ENCODE results near the gene B3GALT4.

The B3GALT4 gene

GRCh38 chr6:33292996-33293682 lies 16.2 kb downstream of the B3GALT4 start:
- no peak for DNase-seq (ENCODE audit: low read depth)

GRCh38 chr6:33294086-33294823 lies 17.3 kb downstream of the B3GALT4 start:
- no peak for DNase-seq (ENCODE audit: low read depth)

DNA sequence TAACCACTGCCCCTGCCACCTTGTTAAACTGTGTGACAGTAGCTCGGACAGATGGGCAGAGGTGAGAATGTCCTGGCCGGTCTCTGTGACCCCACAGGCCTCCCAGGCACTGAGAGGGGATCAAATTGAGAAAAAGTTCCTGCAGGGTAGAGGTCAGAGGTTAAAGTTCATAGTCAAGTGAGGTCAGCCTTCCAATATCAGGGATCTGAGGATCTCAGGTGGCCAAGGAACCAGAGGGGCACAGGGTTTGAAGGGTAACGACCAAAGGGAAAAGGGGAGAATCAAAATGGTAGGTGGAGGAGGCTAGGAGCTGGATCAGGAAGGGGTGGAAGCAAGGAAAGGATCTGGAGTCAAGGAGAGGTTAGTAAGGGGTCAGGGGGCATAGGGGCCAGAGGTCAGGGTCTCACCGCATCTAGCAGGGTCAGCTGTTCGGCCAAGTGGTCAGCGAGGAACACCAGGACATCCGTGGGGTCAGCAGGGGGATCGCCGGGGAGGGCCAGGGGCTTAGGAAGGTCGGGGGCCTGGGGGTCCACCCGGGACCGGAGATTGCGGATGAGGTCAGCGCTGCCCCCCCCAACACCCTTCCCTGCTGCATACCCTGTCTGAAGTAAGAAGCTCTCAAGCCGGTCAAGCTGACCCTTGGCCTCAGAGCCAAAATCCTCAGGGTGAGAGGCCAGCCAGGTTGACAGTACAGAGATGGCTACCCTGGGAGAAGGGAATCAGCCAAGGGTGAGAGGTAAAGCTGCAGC lies 18.9 kb downstream of the B3GALT4 start:
- no peak for DNase-seq (ENCODE audit: low read depth)

- no peak for DNase-seq (ENCODE audit: low read depth)
Measured at GRCh38 chr6:33296797-33297405, 20.0 kb downstream of the B3GALT4 start.

GRCh38 chr6:33297406-33297955 lies 20.6 kb downstream of the B3GALT4 start:
- no peak for DNase-seq (ENCODE audit: low read depth)

DNA sequence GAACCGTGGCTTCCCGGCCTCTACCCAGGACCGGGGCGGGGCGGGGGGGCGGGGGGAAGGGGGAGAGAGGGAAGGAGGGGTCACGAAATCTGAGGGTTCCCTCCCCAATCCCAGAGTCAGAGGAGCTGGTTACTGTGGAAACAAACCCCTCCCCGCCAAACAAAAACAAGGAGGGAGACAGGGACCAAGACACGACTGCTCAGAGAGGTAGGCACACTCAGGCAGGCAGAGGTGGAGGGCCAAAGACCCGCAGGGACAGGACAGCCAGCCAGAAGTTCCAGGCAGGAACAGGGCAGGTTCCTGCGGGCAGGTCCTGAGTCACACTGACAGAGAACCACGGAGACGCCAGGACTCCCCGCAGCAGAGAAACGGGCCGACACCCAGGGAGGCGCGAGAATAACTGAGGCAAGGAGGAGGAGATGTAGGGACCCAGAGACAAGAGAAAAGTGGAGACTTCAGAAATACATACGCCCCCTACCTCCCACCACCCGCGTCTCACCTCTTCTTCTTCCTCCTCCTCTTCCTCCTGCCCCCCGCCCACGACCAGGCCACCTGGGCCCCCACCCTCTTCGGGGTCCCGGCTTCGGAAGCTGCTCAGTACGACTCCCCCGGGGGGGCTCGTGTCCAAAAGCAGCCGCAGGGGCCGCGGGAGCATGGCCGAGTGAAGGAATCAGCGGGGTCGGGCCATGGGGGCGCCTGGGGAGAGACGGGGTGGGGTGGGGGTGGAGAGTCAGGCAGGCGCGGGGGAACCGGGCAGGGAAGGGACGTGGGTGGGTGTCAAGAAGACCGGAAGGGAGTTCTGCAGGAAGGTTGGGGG lies 21.2 kb downstream of the B3GALT4 start:
- no peak for DNase-seq (ENCODE audit: low read depth)

DNA sequence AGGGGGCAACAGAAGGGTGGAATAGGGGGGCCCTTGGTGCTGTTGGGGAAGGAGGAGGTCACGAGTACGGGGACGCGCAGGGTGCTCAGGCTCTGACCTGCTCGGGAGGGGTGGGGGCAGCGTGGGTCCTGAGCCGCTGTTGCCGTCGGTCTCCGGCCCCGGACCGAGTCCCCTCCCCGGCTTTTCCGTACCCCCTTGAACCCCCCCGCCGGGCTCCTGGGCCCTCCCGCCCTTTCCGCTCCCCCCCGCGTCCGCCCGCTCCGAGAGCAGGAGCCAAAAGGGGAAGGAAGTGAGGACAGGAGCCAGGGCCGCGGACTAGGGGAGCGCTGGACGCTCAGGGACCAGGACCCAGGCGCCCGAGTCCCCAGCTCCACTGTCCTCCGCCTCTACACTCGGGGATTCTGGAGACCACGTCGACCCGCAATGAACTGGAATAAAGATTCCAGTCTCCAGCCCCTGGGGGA lies 21.9 kb downstream of the B3GALT4 start, which contains the start of gene RGL2:
Gene RGL2 (minus strand): TSS at position 170 of the 464 bp plus-strand sequence. CDS start 332 bp downstream, outside the sequence.
- DNase-seq (ENCODE audit: low read depth), result no peak

- DNase-seq (ENCODE audit: low read depth), result peak; percentile 91
Measured at GRCh38 chr6:33299237-33299944, 22.5 kb downstream of the B3GALT4 start.

- no peak for DNase-seq (ENCODE audit: low read depth)
Measured at GRCh38 chr6:33301877-33302276, 25.0 kb downstream of the B3GALT4 start.

GRCh38 chr6:33304216-33304615 lies 27.3 kb downstream of the B3GALT4 start:
- DNase-seq (ENCODE audit: low read depth), result no peak

GRCh38 chr6:33305052-33305451 lies 28.1 kb downstream of the B3GALT4 start:
- DNase-seq (ENCODE audit: low read depth), result no peak

DNA sequence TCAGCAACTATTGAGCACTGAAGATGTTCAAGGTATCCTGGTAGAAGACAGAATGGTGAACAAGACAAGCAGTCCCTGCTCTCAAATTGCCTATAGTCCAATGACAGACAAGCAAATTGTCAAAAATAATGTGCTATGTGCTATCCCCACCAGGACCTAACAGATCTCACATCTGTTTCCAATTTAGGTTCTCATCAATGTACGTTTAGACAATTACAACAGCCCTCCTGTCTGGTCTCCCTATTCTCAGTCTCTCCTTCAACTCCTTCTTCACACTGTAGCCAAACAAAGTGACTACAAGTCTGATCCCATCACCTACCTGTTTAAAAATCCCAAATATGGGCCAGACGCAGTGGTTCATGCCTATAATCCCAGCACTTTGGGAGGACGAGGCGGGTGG lies 29.4 kb downstream of the B3GALT4 start:
- no peak for DNase-seq (ENCODE audit: low read depth)

GRCh38 chr6:33312361-33313104 lies 35.6 kb downstream of the B3GALT4 start:
- DNase-seq (ENCODE audit: low read depth), result peak; percentile 73

- DNase-seq (ENCODE audit: low read depth), result no peak
Measured at GRCh38 chr6:33313105-33313708, 36.3 kb downstream of the B3GALT4 start.

DNA sequence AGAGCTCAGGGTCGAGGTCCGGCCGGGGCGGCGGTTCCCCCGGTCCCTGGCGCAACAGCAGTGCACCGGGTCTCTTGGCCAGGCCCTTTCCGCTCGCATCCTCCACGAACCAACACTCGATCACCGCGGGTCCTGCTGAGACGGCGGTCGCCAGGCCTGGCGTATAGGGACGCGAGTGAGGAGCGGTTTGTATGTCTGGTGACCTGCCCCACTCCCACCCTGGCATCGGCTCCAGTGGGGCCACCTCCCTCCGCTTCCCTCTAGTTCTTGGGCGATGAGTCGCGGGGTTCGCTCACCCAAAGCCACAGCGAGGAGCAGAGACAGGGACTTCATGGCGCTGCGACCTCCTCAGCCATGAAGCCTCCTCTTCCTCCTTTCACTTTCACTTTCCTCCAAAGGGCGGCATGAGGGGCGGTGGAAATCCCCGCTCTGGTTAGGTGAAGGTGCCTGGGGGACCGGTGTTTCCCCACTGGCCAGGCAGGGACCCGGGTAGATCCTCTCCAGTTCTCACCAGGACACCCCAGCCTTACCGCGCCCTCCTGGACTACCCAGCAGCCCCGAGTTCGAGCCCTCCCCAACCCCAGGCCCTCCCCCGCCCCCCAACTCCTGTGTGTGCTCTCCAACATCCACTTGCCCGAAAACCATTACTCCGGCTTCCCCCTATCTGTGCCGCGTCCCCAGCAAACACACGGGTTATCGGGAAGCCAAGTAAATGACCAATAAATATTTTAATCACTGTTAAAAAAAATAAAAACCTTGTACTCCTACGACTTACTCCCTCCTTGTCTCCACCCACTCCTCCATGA lies 37.0 kb downstream of the B3GALT4 start, which contains the start of gene TAPBP:
Gene TAPBP (minus strand): TSS at position 370 of the 806 bp plus-strand sequence. CDS start 37 bp downstream, at position 333.
- DNase-seq (ENCODE audit: low read depth), result peak; percentile 81

- peak; percentile 45 for DNase-seq (ENCODE audit: low read depth)
Measured at GRCh38 chr6:33314515-33314942, 37.6 kb downstream of the B3GALT4 start.

DNA sequence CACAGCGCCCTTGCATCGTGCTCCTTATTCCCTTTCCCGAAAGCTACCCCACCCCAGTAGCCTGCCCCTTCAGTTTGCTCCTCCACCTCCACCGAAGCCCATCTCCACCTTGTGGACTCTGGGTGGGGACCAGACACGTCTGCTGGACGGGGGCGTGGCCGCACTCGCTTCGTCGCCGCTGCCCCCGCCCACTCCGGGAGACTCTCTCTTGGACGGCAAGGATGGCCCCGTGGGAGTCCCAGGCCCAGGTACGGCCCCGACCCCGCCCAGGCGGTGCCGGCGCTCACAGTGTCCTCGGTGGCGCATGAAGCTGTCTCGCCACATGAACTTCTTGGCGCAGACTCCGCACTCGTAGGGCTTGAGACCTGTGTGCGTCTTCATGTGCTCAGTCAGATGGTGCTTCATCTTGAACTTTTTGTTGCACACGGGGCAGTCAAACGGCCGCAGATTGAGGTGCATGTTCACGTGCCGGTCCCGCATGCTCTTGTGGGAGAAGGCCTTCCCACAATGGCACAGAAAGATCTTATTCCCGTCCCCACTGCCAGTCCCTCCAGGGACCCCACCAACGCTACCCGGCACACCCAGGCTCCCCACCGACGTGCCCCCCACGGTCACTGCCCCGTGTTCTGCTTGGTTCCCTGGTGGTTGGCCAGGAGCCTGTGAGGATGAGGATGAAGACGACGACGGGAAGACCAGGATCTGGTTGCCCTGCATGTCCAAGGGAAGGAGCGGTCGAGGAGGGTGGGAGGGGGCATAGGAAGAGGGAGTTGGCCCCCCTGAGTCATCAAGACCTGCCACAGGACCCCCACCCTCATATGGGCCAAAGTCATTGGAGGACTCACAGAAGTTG lies 38.2 kb downstream of the B3GALT4 start:
- no peak for DNase-seq (ENCODE audit: low read depth)

All from activated T-cell treated with anti-CD3 and anti-CD28 coated beads for 24 hours (primary cell).